CD4-positive, alpha-beta T cell treated with Interleukin-6 for 4 hours (primary cell): Measurements from ENCODE around the gene PALM.
"Not testable (repeated sequence)": the region's sequence is repeated elsewhere in the genome, so short reads cannot be mapped to it uniquely, and the experiment has no call there.

ENCODE experiments used
- DNase-seq: peaks from one replicate; pipeline ENCODE4 v3.0.0-alpha.2; 2020; ENCODE audit warnings: mixed read lengths

The PALM gene

DNA sequence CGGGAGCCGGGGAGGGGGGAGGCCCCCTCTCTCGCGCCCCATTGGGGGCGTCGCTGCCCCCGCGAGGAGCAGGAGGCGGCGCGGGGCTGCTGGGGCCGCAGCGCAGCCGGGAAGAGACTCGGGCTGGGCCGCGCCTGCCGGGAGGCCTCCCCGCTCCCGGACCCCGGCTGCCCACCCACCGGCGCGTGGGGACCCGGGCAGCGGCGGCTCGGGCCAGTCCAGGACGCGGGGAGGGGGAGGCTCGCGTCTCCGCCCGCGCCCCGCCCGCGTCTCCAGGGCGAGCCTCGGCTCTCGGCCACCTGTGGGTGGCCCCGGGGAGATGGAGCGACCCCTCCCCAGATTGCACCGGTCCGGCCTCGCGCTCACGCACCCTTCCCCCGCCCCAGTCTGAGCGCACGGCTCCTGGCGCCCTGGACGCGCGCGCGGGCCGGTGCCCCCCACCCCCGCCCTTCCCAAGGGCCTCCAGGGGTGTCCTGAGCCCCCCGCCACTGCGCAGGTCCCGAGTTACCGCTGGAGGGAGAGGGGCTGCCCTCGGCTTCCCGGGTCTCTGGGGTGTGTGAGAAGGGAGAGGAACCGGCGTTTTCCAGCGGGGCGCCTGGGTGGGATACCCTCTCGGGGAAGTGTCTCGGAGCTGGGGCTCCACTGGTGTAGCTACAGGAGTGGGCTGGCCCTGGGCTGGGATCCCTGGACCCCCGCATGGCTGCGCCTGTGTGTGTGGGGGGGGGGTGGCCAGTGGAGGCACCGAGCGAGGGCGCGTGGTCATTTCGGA, 645 bp downstream of the PALM start:
- no peak for DNase-seq

DNA sequence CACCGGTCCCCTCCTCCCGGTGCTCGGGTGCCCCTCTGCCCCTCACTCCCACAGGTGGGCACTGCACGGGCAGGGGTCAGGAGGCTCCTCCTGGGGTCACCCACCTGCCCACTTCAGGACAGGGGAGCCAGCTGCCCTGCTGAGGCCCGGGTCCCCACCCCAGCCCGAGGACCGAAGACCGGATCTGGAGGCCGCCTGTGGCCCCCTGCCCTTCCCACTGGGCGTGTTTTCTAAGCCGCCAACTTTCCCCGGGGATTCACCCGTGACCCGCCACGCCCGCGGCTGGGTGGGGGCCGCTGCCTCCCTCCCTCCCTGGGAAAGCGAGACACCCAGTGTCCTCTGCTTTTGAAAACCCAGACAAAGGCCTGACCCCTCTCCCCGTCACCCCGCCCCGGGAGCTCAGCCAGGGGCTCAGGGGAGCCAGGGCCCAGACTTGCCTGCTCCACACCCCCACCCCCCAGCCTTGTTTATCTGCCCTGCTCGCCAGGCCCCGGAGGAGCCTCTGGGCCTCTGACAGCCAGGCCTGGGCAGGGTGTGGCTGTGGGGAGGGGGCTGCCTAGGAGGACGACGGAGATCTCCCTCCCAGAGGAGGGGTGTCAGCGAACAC, 1.3 kb downstream of the PALM start:
- no peak for DNase-seq

DNA sequence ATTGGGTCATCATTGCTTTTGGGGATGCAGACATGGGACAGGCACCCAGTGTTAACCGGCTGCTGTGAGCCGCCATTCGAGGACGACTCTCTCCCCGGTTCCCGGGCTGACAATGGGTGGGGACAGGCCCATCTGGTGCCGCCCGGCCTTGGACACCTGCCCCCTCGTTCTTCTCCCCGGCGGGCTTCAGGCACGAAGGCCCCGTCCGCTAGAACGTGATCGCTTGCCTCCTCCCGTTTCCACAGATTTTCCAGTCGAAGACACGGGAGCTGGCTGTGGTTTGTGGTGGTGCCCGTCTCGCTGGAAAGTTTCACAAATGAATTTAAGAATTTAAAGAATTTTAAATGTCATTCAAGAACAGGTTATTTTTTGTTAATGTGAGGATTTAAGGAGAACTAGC, 2.0 kb downstream of the PALM start:
- DNase-seq = no peak

DNA sequence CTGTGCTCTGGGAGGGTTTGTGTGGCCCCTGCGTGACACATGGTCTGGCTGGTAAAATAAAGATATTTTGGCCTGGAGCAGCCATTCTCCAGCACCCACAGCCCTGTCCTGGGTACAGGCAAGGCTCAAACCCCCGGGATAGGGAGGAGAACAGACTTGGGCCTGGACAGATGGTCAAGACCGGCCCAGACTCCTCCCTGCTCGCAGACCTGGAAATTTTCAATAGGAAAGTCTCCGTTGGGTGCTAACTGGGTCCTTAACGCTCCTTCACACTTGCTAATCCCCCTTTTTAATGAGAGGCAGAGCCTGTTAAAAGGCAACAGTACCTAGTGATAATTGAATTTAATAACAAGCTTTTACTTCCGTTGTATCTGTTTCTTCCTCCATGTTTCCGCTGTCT, 2.5 kb downstream of the PALM start:
- no peak for DNase-seq

DNA sequence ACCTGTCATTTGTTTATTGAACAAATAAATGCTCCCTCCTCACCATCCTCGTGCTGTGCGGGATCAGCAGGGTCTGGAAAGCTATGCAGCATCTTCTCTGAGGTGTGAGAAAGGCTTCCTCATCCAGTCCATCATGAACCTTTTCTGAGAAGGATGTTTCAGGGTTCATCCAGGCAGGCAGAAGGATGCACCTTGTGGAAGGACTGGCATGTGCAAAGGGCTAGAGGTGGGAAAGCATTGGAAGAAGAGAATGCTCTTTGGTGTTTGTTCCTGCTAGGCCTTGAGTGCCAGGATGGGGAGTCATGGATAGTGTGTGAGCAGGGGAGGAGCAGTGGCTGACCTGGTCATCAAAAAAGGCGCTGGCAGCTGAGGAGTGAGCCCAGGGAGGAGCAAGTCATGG, 6.6 kb downstream of the PALM start:
- no peak for DNase-seq

DNA sequence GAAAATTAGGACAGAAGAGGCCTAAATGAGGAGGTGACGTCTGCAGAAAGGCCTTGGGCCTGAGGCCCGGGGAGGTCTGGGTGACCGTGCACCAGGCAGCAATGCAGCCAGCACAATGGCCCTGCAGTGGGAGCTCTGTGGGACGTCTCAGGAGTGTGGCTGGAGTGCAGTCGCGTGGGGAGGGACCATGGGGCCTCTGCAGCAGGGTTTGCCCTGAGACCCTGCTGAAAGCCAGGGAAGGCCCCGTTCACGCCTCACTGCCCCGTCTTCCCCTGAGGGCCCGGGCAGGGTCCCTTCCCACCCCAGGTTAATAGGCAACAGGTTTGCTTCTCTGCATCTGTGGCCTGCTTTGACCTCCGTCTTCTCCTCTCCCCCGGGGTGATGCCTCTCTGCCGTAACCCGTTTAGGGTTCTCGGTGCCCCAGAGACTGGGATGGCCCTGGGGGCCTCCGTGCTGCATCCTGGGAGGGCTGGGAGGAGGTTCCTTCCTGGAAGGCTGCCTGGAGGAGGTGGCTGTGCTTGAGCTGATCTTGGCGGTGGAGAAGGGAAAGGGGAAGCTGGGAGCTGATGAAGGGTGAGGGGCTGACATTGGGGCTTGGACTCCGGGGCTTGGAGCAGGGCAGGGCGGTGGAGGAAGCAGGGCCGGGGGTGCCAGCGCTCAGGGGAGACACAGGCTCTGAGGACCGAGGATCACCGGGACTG, 9.7 kb downstream of the PALM start:
- DNase-seq = no peak

DNA sequence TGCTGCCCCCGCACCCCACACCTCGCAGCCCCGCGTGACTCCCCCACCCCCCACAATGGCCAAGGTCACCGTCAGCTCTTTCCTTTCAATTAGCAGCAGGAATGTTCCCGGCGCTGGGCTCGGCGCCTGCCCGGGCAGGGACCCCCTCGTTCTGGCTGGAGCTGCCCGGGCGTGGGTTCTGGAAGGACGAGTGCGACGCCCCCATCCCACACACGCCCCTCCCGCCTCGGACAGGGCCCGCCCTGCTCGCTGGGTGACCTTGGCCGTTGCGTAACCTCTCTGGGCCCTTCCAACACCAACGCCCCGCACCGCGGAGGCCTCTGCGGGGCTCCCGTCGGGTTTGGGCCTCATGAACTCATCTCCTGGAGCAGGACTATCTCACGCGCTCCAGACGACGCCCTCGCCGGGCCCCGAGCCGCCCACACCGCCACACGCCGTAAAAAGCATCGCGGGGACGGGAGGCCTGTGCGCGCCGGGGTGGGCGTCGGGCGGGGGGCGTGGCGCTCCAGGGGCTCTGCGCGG, 10.3 kb downstream of the PALM start:
- no peak for DNase-seq

DNA sequence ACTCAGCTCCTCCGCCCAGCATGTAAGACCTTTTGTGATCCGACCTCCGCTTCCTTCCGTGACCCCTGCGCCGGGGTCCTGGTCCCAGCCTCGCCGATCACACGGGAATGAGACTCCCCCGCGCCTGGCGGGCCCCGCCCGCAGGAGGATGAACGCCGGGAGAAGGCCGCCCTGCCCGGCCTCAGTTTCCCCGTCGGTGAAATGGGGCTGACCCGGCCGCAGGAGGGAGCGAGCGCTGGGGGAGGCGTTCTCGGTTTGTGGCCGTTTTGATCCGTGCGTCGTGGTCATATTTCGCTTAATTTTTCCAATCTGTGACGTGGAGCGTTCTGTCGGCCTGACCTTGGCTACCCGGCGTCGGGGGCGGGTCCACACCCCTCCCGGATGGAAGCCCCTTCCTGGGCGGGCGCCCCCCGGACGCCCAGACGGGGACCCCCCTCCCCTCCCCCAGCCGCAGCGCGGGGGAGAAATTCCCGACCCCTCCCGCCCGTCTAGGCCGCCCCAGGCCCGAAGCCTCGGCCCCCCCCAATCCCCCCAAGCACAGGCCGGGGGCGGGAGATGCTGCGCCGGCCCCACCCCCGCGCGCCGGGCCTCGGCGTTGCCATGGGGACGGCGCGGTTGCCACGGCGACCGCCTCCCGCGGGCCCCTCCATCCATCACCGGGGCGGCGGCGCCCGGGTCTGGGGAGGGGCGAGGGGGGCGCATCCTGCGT, 11.1 kb downstream of the PALM start:
- no peak for DNase-seq

DNA sequence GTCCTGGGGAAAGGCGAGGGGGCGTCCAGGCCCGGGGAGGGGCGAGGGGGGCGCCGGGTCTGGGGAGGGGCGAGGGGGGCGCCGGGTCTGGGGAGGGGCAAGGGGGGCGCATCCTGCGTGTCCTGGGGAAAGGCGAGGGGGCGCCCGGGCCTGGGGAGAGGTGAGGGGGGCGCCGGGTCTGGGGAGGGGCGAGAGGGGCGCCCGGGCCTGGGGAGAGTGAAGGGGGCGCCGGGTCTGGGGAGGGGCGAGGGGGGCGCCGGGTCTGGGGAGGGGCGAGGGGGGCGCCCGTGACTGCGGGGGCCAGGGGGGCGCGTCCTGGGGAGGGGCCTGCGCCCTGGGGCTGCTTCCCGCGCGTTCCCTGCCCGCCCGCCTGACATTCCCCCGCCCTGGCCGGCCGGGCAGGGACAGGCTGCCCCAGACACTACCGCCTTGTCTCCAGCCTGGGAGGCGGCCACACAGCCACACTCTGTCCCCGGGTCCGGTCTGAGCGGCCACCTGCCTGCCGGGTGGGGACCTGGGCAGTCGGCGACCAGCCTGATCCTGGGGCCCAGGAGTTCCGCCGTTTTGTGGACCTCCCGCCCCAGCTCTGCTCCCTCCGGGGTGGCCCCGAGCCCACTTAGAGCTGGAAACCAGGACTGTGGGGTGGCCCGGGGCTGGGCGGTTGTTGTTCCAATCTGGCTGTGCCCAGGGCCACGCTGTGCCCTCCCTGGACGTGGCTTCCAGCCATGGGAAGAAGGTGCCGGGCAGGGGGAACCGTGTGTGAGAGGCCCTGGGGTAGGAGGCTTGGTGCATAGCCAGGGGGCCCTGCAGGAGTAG, 11.8 kb downstream of the PALM start:
- DNase-seq = no peak

DNA sequence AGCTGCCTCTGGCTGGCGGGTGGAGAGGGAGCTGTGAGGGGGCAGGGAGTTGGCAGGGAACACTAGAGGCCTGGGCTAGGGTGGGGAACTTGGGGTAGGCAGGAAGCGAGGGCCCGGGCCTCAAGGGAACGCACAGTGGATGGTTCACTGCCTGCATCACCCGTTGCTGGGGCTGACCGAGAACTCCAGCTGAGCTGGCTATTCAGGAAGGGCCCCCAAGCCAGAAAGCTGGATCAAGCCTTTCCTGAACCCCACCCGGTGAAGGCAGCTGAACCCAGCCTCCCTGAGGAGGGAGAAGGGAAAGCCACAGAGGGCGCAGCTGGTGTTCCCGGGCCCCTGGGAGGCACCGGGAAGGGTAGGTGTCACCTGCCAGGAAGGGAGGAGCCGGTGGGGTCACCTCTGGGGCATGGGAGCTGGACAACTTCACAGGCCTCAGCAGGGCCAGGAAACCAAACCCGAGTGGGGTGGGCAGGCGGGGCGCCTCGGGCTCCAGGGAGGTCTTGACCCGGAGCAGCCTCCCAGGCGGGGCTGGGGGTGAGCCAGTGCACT, 13.9 kb downstream of the PALM start:
- no peak for DNase-seq

DNA sequence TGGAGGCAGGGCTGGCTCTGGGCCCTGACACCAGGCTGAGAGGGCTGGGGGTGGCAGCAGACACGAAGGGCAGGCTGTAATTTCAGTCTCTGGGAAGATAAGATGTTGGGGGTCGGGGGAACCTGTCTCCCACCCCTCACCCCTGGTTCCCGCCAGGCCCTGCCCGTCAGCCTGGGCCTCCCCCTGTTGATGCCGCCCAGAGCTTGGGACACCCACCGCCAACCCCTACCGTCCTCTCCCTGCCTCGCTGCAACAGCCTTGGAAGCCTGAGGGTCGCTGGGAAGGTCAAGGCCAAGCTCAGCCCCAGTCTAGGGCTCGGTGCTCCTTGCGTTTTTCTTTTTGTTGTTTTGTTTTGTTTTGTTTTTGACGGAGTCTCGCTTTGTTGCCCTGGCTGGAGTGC, 14.5 kb downstream of the PALM start:
- no peak for DNase-seq

DNA sequence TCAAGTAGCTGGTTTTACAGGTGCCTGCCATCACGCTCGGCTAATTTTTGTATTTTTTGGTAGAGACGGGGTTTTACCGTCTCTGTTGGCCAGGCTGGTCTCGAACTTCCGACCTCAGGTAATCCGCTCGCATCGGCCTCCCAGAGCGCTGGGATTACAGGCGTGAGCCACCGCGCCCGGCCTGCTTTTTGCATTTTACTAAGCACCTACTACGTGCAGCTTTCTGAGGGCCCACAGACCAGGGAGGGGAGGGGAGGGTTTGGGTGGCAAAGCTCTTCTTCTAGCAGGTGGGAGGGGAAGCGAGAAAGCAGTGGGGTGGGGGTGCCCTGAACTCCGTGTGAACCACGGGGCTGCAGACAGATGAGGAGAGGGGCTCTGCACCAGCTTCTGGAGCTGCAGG, 15.0 kb downstream of the PALM start:
- DNase-seq = no peak

DNA sequence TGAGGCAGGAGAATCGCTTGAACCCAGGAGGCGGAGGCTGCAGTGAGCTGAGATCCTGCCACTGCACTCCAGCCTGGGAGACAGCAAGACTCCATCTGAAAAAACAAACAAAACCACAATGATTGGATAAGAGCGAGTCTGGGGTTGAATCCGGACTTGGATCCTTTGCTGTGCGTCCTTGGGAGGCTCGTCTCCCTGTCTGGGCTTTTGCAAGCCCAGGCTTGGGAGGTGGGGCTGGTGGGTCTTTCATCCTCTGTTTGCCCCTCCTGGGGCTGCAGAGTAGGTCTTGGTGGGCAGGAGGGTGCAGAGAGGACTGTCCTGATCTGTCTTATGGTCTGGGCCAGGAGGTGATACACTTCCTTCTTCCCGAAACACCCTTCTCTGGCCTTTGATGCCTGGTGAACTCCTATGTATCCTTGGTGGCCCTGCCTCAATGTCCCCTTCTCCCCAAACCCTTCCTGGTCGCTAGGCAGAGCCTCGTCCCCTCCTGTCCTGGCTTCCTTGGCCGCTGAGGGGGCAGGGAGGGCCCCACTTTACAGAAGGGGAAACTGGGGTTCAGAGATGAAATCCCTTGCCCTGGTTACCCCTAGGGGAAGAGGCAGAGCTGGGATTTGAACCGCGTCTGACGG, 16.8 kb downstream of the PALM start:
- DNase-seq = no peak

DNA sequence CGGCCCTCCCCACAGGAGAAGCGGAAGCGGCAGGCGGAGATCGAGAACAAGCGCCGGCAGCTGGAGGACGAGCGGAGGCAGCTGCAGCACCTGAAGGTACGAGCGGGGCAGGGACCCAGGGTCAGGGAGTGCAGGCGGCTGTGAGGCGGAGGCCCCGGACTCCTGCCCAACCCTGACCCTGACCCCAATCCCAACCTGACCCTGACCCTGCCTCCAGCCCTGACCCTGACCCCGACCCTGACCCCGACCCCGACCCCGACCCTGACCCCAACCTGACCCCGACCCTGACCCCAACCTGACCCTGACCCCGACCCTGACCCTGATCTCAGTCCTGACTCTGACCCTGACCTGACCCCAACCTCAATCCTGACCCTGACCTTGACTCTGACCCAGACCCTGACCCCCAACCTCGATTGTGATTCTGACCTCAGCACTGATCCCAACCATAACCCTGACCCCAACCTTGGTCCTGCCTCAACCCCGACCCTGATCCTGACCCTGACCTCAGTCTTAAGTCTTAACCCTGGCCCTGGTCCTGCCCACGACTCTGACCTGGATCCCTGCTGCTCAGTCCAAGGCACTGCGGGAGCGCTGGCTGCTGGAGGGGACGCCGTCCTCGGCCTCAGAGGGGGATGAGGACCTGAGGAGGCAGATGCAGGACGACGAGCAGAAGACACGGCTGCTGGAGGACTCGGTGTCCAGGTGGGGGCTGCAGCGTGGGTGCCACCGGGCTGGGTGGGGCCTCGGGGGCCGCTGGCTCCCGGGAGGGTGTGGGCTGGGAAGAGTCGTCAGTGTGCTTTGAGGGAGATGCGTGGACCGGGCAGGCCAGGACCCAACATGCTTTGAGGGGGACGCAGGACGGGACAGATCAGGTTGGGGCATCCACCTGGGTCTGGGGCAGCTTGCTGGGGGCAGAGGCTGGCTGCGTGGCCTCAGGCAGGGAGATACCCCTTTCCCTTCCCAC, 18.5 kb downstream of the PALM start:
- DNase-seq = no peak

DNA sequence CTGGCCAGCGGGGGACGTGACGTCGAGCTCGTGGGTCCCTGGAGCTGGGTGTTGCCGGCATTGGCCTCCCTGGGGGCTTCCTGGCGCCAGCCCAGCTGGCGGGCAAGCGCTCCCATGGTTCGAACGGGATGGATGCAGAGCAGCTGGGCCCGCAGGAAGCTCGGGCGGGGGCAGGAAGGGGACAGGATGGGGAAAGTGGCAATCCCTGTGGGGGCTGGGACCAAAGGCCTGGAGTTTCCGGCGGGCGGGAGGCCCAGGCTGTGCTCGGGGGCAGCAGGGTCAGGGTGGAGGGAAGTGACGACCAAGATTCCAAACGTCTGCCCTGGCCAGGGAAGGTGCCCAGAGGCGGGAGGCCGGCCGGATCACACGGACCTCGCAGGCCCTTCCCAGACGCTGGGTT, 19.3 kb downstream of the PALM start:
- no peak for DNase-seq

DNA sequence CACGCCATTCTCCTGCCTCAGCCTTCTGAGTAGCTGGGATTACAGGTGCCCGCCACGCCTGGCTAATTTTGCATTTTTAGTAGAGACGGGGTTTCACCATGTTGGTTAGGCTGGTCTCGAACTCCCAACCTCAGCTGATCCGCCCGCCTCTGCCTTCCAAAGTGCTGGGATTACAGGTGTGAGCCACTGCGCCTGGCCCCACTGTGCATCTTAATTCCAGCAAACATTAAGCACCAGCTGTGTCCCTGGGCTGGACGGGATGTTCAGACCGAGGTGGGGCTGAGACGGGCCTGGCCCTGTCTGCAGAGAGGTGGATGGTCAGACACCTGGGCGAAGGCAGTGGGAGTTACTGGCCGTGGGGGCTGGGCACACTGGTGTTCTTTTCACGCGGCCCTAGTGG, 20.8 kb downstream of the PALM start:
- DNase-seq = not testable (repeated sequence)

DNA sequence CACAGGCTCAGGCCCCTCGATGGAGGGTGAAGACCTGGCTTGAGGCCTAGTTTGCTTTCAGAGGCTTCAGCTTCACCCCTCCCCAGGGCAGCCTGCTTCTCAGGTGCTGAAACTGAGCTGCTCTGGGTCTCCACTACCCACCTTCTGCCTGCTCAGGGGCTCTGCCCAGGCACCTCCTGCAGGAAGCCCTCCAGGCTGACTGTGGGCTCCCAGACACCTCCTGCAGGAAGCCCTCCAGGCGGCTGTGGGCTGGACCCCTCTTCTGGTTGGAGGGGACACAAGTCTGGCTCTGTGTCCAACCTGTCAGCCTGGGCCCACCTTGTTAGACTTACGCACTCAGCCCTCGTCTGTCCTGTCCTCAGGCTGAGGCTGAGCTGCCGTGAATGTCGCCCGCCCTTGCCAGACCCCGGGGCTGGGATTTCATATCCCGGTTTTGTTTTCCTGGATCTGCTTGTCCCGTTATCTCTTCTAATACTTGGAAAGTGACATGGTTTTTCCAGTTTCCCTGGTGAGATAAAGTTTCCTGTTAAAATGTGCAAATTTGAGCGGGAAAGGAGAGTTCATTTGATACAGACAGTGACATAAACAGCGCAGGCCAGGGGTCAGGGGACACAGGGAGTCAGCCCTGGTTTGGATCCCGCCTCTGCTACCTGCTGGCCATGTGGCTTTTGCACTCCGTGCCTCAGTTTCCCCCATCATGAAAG, 21.4 kb downstream of the PALM start:
- DNase-seq = no peak

DNA sequence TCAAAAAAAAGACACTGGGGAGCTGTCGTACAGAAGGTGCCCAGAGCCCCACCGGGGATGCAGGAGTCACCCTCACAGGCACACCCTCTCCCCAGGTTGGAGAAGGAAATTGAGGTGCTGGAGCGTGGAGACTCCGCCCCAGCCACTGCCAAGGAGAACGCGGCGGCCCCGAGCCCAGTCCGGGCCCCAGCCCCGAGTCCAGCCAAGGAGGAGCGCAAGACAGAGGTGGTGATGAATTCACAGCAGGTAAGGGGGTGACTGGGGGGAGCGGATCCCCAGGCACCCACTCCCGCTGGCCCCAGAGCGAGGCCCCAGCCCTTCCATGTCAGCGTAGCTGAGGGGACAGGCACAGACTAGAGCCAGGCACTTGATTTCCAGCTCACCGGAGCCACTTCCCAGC, 22.3 kb downstream of the PALM start:
- DNase-seq = no peak

DNA sequence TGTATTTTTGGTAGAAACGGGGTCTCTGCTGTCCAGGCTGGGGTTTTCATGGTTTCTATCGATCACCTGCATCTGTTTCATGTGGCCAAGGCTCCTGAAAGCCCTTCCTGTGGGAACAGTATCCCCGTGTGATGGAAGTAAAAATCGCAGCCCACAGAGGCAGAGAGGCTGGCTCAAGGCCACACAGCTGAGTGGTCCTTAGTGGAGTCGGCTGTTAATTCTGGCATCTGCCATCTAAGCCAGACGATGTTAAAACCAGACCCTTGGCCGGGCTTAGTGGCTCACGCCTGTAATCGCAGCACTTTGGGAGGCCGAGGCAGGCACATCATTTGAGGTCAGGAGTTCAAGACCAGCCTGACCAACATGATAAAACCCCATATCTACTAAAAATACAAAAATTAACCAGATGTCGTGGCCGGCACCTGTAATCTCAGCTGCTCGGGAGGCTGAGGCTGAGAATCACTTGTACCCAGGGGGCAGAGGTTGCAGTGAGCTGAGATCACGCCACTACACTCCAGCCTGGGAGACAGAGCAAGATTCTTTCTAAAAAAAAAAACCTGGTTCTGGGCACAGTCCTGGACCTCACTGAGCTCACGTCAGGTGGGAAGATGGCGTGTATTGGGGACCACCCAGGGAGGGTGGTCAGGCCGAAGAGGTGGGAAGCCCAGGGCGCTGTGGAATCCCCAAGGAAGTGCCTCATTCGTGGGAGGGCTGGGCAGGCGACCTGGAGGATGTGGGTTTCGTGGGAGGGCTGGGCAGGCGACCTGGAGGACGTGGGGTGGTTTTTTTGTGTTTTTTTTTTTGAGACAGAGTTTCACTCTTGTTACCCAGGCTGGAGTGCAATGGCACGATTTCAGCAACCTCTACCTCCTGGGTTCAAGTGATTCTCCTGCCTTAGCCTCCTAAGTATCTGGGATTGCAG, 23.7 kb downstream of the PALM start:
- no peak for DNase-seq
